Measurements from ENCODE around the gene RBFOX2. TPM values are rescaled to one million over a fixed set of nuclear protein-coding genes. Genes with fewer than 3 reads are reported as not detected.

The RBFOX2 gene
- total and polyA plus RNA-seq, 4 donors, result 139 to 178 (median 153) TPM

DNA sequence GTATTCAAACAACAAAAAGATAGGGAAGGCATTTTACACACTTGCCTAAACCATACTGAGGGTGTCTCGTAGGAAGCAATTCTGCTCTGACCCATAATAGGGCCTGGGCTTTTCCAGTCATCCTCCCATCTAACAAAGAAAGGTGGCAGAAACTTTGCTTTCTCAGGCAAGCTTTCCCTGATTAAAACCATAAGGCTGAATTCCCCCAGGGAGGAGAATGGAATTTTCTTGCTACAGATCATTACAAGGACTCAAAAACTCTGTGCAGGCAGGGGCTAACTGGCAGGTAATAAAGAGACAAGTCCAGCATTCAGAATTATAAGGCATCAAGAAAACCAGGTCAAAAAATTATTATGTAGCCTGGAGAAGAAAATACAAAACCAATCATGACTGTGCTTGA lies 90.4 kb downstream of the RBFOX2 start:
- no peaks in the 10 kb centered on the region for H3K27me3 ChIP-seq (ENCODE audit: control insufficient read depth, insufficient read depth, low read length)
- H3K27ac ChIP-seq (ENCODE audit: low read depth, low read length), result no peak overlapping the region
- H3K4me1 ChIP-seq (ENCODE audit: control insufficient read depth, insufficient read depth, low read length), result peaks cover 3% of the 10 kb centered on the region
- H3K4me3 ChIP-seq (ENCODE audit: low read depth, low read length), result no peak overlapping the region
- no peaks in the 10 kb centered on the region for H3K9me3 ChIP-seq (ENCODE audit: control insufficient read depth, insufficient read depth, low read length)
- no peak for DNase-seq (ENCODE audit: low read depth in 4 of 6, low spot score in 6 of 6)
- WGBS (ENCODE audit: insufficient coverage), result no CpG with 5 or more reads among the region's 1 CpG
- H3K36me3 ChIP-seq (ENCODE audit: control insufficient read depth, insufficient read depth, low read length), result no peaks in the 10 kb centered on the region

DNA sequence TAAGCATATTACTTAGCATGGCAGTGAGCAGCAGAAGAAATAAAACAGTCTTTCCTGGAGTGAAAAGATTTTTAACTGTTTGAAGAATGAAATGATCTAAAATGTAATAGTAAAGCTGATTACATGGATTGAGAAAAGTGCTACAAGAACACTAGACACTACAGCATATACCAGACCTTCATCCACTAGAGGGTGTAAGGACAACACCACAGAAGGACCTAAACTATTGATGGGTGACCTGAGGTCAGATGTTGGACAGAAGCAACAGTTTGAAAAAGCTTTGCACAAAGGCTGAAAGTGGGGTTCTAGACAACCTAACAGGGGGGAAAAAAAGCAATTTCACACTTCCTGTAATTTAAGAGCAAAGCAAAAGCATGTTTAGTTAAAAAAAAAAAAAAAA lies 97.7 kb downstream of the RBFOX2 start:
- Histone ChIP-seq H3K9me3 (ENCODE audit: control insufficient read depth, insufficient read depth, low read length) (no peaks in the 10 kb centered on the region), H3K4me1 (ENCODE audit: control insufficient read depth, insufficient read depth, low read length) (peaks cover 1% of the 10 kb centered on the region), H3K36me3 (ENCODE audit: control insufficient read depth, insufficient read depth, low read length) (no peaks in the 10 kb centered on the region), H3K27ac (ENCODE audit: low read depth, low read length) (no peak overlapping the region), H3K27me3 (ENCODE audit: control insufficient read depth, insufficient read depth, low read length) (no peaks in the 10 kb centered on the region), H3K4me3 (ENCODE audit: low read depth, low read length) (no peak overlapping the region)
- peak in 3 of 6 donors; percentile 24 to 76 (median 68) for DNase-seq (ENCODE audit: low read depth in 4 of 6, low spot score in 6 of 6)

DNA sequence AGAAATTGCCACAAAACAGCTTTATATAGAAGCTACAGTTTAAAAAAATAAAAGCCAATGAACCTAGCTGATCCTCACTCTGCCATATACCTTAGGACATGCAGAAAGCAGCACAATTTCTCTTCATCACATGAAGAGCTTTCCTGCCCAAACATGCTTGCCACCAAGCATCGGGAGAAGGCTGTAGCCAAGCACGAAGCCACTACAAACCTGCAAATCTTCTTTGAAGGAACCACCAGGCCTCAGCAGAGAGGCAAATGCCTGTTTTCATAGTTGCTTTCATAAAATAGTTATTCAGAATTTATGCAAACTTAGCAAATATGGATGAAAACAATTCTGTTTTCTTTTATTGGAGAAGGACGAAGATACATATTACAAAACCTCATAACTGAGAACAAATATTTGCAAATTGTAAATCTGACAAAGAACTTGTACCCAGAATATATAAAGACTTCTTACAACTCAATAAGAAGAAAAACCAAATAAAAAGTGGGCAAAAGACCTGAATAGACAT lies 100.3 kb downstream of the RBFOX2 start:
- no peaks in the 10 kb centered on the region for H3K4me1 ChIP-seq (ENCODE audit: control insufficient read depth, insufficient read depth, low read length)
- no peaks in the 10 kb centered on the region for H3K27me3 ChIP-seq (ENCODE audit: control insufficient read depth, insufficient read depth, low read length)
- no CpG with 5 or more reads among the region's 3 CpGs for WGBS (ENCODE audit: insufficient coverage)
- DNase-seq (ENCODE audit: low read depth in 4 of 6, low spot score in 6 of 6), result no peak
- no peaks in the 10 kb centered on the region for H3K9me3 ChIP-seq (ENCODE audit: control insufficient read depth, insufficient read depth, low read length)
- H3K4me3 ChIP-seq (ENCODE audit: low read depth, low read length), result no peak overlapping the region
- no peaks in the 10 kb centered on the region for H3K36me3 ChIP-seq (ENCODE audit: control insufficient read depth, insufficient read depth, low read length)
- no peak overlapping the region for H3K27ac ChIP-seq (ENCODE audit: low read depth, low read length)

DNA sequence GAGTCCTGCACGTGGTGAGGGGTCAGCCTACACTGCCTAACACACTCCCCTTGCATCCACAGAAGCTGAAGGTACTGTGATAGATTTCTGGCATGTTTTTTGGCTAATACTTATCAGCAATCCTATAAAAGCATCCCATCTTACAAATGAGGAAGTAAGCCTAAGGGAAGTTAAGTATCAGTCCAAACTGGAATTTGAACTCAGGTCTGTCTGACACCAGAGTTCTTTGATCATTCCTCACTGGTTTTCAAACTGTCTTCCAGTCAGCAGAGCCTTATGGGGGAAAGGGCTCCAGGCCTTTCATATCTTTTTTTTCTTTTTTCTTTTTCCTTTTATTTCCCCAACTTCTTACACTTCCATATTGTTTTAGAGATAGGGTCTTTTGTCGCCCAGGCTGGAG lies 105.6 kb downstream of the RBFOX2 start:
- WGBS (ENCODE audit: insufficient coverage), result 100% methylated on average over 1 of the region's 2 CpGs
- no peaks in the 10 kb centered on the region for H3K9me3 ChIP-seq (ENCODE audit: control insufficient read depth, insufficient read depth, low read length)

DNA sequence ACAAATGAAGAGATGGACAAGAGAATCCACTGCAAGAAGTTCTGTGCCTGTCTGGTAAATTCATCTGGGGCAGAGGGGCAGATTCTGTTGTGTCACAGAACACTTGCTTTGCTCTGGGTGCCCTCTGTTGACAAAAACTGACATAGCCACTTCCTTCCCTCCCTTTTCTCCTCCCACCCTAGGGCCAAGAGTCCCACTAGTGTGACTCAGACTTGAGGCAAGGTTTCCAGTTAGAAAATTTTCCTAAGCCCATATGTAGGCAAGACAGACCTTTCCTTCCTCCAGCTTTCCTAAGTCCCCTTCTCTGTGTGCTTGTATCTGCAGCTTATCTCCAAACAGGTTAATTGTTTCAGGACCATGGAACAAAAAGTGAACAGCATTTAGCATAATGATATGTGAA lies 106.8 kb downstream of the RBFOX2 start:
- DNase-seq (ENCODE audit: low read depth in 4 of 6, low spot score in 6 of 6), result peak in 2 of 6 donors; percentile 66 to 68
- Histone ChIP-seq H3K27ac (ENCODE audit: low read depth, low read length) (no peak overlapping the region), H3K9me3 (ENCODE audit: control insufficient read depth, insufficient read depth, low read length) (no peaks in the 10 kb centered on the region), H3K27me3 (ENCODE audit: control insufficient read depth, insufficient read depth, low read length) (no peaks in the 10 kb centered on the region), H3K4me1 (ENCODE audit: control insufficient read depth, insufficient read depth, low read length) (no peaks in the 10 kb centered on the region), H3K36me3 (ENCODE audit: control insufficient read depth, insufficient read depth, low read length) (no peaks in the 10 kb centered on the region), H3K4me3 (ENCODE audit: low read depth, low read length) (no peak overlapping the region)

More for the DNA sequence above, 105.6 kb downstream of the RBFOX2 start:
- no peak for DNase-seq (ENCODE audit: low read depth in 4 of 6, low spot score in 6 of 6)
- Histone ChIP-seq H3K36me3 (ENCODE audit: control insufficient read depth, insufficient read depth, low read length) (no peaks in the 10 kb centered on the region), H3K27ac (ENCODE audit: low read depth, low read length) (no peak overlapping the region), H3K27me3 (ENCODE audit: control insufficient read depth, insufficient read depth, low read length) (no peaks in the 10 kb centered on the region), H3K4me1 (ENCODE audit: control insufficient read depth, insufficient read depth, low read length) (no peaks in the 10 kb centered on the region), H3K4me3 (ENCODE audit: low read depth, low read length) (no peak overlapping the region)

DNA sequence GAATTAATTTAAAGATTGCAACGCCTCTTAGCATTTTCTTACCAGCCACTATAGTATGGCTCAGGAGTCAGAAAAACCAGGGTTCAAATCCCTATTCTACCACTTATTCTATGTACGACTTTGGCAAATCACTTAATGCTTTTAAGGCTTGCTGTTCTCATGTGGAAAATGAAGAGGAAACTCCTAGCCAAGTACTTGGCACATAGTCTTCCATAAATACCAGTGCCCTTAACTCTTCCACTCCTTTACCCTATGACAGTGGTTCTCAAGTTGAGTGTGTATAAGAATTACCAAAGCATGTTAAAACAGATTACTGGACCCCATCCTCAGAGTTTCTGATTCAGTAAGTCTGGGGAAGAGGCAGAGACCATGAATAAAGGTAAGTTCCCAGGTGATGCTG lies 107.6 kb downstream of the RBFOX2 start:
- WGBS (ENCODE audit: insufficient coverage), result 80% methylated on average over 1 of the region's 2 CpGs
- H3K36me3 ChIP-seq (ENCODE audit: control insufficient read depth, insufficient read depth, low read length), result no peaks in the 10 kb centered on the region
- no peaks in the 10 kb centered on the region for H3K27me3 ChIP-seq (ENCODE audit: control insufficient read depth, insufficient read depth, low read length)
- H3K4me1 ChIP-seq (ENCODE audit: control insufficient read depth, insufficient read depth, low read length), result peaks cover 6% of the 10 kb centered on the region
- H3K4me3 ChIP-seq (ENCODE audit: low read depth, low read length), result no peak overlapping the region
- H3K27ac ChIP-seq (ENCODE audit: low read depth, low read length), result no peak overlapping the region
- peak in 1 of 6 donors; percentile 19 for DNase-seq (ENCODE audit: low read depth in 4 of 6, low spot score in 6 of 6)
- H3K9me3 ChIP-seq (ENCODE audit: control insufficient read depth, insufficient read depth, low read length), result no peaks in the 10 kb centered on the region

DNA sequence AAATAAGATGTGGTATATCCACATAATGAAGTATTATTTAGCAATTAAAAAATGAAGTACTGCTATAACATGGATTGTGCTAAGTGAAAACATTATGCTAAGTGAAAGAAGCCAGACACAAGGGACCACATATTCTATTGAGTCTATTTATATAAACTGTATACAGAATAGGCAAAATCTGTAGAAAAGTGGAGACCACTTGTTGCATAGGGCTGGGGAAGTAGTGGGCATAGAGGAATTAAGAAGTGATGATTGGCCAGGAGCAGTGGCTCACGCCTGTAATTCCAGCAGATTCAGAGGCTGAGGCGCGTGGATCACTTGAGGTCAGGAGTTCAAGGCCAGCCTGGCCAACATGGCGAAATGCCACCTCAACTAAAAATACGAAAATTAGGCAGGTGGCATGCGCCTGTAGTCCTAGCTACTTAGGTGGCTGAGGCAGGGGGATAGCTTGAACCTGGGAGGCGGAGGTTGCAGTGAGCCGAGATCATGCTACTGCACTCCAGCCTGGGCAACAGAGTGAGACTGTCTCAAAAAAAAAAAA lies 109.6 kb downstream of the RBFOX2 start:
- H3K9me3 ChIP-seq (ENCODE audit: control insufficient read depth, insufficient read depth, low read length), result no peaks in the 10 kb centered on the region
- H3K27ac ChIP-seq (ENCODE audit: low read depth, low read length), result no peak overlapping the region
- H3K4me1 ChIP-seq (ENCODE audit: control insufficient read depth, insufficient read depth, low read length), result peaks cover 14% of the 10 kb centered on the region
- no peak for DNase-seq (ENCODE audit: low read depth in 4 of 6, low spot score in 6 of 6)
- WGBS (ENCODE audit: insufficient coverage), result 89% methylated on average over 8 of the region's 8 CpGs
- no peaks in the 10 kb centered on the region for H3K36me3 ChIP-seq (ENCODE audit: control insufficient read depth, insufficient read depth, low read length)
- no peaks in the 10 kb centered on the region for H3K27me3 ChIP-seq (ENCODE audit: control insufficient read depth, insufficient read depth, low read length)
- H3K4me3 ChIP-seq (ENCODE audit: low read depth, low read length), result no peak overlapping the region

DNA sequence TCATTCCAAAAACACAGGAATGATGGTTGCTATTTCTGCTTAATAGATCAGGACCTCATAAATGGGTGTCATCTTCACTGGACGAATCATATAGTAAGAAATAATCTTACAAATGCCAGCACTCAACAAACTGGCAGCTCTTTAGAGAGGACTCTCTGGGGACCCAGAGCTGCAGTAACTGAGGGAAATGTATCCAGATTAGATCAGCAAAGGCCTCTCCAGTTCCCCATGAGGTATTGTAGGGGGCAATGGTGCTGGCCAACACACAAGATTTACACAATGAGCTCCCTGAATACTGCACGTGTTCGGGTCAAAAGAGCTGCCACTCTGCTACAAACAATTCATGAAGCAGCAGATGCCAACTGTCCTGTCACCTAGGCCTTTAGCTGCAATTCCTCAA lies 110.2 kb downstream of the RBFOX2 start:
- peak in 2 of 6 donors; percentile 30 to 51 for DNase-seq (ENCODE audit: low read depth in 4 of 6, low spot score in 6 of 6)
- Histone ChIP-seq H3K4me1 (ENCODE audit: control insufficient read depth, insufficient read depth, low read length) (peaks cover 16% of the 10 kb centered on the region), H3K36me3 (ENCODE audit: control insufficient read depth, insufficient read depth, low read length) (no peaks in the 10 kb centered on the region), H3K4me3 (ENCODE audit: low read depth, low read length) (no peak overlapping the region), H3K27ac (ENCODE audit: low read depth, low read length) (no peak overlapping the region), H3K27me3 (ENCODE audit: control insufficient read depth, insufficient read depth, low read length) (no peaks in the 10 kb centered on the region), H3K9me3 (ENCODE audit: control insufficient read depth, insufficient read depth, low read length) (no peaks in the 10 kb centered on the region)
- no CpG with 5 or more reads among the region's 3 CpGs for WGBS (ENCODE audit: insufficient coverage)

DNA sequence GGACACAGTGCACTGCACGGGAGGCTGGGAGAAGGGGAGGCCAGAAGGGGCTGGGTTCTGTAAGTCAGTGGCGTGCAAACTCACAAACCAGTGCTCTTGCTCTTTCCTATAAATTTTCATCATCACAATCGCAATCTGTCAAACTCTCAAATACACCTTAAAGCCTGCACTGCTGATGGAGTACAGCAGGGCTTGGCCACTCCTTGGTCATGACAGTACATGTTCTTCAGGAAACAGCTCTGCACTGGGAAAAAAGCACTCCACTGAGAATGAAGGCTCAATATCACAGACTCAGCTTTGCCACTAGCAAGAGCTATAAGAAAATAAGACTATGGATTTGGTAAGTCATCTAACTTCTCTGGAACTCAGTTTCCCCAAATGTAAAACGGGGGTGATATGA lies 111.0 kb downstream of the RBFOX2 start:
- H3K9me3 ChIP-seq (ENCODE audit: control insufficient read depth, insufficient read depth, low read length), result no peaks in the 10 kb centered on the region
- H3K4me1 ChIP-seq (ENCODE audit: control insufficient read depth, insufficient read depth, low read length), result peaks cover 16% of the 10 kb centered on the region
- no peaks in the 10 kb centered on the region for H3K27me3 ChIP-seq (ENCODE audit: control insufficient read depth, insufficient read depth, low read length)
- no peak overlapping the region for H3K4me3 ChIP-seq (ENCODE audit: low read depth, low read length)
- WGBS (ENCODE audit: insufficient coverage), result 100% methylated on average over 2 of the region's 4 CpGs
- H3K36me3 ChIP-seq (ENCODE audit: control insufficient read depth, insufficient read depth, low read length), result no peaks in the 10 kb centered on the region
- H3K27ac ChIP-seq (ENCODE audit: low read depth, low read length), result no peak overlapping the region
- no peak for DNase-seq (ENCODE audit: low read depth in 4 of 6, low spot score in 6 of 6)

DNA sequence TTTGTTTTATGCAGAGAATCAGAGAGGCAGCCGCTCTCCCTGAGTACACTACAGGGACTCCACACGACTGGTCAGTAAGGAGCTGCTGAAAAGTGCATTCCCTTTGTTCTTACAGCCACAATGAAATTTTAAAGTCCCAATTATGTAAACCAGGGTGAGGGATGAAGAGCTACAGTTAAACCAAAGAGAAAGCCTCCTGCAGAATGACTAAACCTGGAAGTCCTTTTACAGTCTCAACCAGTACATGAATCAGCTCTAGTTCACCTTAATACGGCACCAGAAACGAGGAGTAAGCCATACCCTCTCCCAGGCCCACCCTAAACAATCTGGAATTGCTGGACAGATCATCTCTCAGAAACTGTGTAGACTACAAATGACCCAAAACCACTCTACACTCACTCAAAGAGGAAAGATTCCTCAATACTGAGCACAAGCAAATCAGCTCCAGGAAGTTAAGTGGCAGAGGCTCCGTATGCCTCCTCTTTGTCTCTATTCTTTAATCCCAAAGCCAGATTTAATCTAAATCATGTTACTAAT lies 113.1 kb downstream of the RBFOX2 start:
- H3K4me3 ChIP-seq (ENCODE audit: low read depth, low read length), result peak overlapping the region; percentile 11
- 5% methylated on average over 5 of the region's 5 CpGs for WGBS (ENCODE audit: insufficient coverage)
- DNase-seq (ENCODE audit: low read depth in 4 of 6, low spot score in 6 of 6), result peak in 3 of 6 donors; percentile 13 to 19 (median 16)
- no peaks in the 10 kb centered on the region for H3K36me3 ChIP-seq (ENCODE audit: control insufficient read depth, insufficient read depth, low read length)
- peak overlapping the region; percentile 93 for H3K27ac ChIP-seq (ENCODE audit: low read depth, low read length)
- H3K27me3 ChIP-seq (ENCODE audit: control insufficient read depth, insufficient read depth, low read length), result no peaks in the 10 kb centered on the region
- peaks cover 16% of the 10 kb centered on the region for H3K4me1 ChIP-seq (ENCODE audit: control insufficient read depth, insufficient read depth, low read length)
- H3K9me3 ChIP-seq (ENCODE audit: control insufficient read depth, insufficient read depth, low read length), result no peaks in the 10 kb centered on the region
